K562 (cell line): ENCODE results near the gene TSTD1. TPM values are rescaled to one million over a fixed set of nuclear protein-coding genes. Genes with fewer than 3 reads are reported as not detected.

ENCODE experiments used
- E2F4 ChIP-seq: sonication (generic); formaldehyde crosslinking; IDR thresholded peaks from 2 replicates; pipeline ENCODE4 v1.8.0; 2022; ENCODE audit warnings: mild to moderate bottlenecking, low read depth, missing genetic modification reagents
- E2F6 ChIP-seq, 2 experiments: IDR thresholded peaks; 2 replicates each; pipeline ENCODE4 v1.6.1; 2011; ENCODE audit warnings: borderline replicate concordance in 1 of 2, control low read depth in 1 of 2, low read depth in 1 of 2, low read length in 1 of 2, mild to moderate bottlenecking in 1 of 2, mixed read lengths in 1 of 2, moderate library complexity in 1 of 2; ENCODE audit not compliant: insufficient read depth in 1 of 2, insufficient read length in 1 of 2, poor library complexity in 1 of 2, severe bottlenecking in 1 of 2; ENCODE audit errors: extremely low read depth in 1 of 2
- FOXJ2 ChIP-seq: fragments of 200-800 bp; sonication (Bioruptor generic); IDR thresholded peaks from 2 replicates; pipeline ENCODE4 v1.6.1; 2016; ENCODE audit warnings: missing genetic modification characterization, missing compliant biosample characterization
- RBFOX2 ChIP-seq: fragments of 200-400 bp; formaldehyde crosslinking; IDR thresholded peaks from 2 replicates; pipeline ENCODE4 v1.6.1; 2017; ENCODE audit warnings: low read depth, mild to moderate bottlenecking, low read length, moderate library complexity
- STAT5A ChIP-seq: IDR thresholded peaks from 2 replicates; pipeline ENCODE4 v1.6.1; 2012; ENCODE audit warnings: low read length, inconsistent platforms, borderline replicate concordance
- ZNF311 ChIP-seq: fragments of 250-450 bp; sonication (Bioruptor Pico); IDR thresholded peaks from 2 replicates; pipeline ENCODE4 v1.4.0; 2020; ENCODE audit warnings: mild to moderate bottlenecking, moderate library complexity
- ZNF668 ChIP-seq: fragments of 250-450 bp; sonication (Bioruptor Pico); IDR thresholded peaks from 2 replicates; pipeline ENCODE4 v1.8.0; 2022; ENCODE audit warnings: mild to moderate bottlenecking, inconsistent platforms
- polyA plus RNA-seq, 8 experiments: library from polyadenylated mRNA; depleted of rRNA in 4 of 8; stranded (reverse) in 5 of 8; unstranded in 3 of 8; fragments of >200 nt; fragmentation: Nextera tagmentation in 2 of 8; fragmentation: Illumina TruSeq in 1 of 8; extraction: Ambion mirVana in 2 of 8; extraction: Trizol in 1 of 8; gene quantifications; 2 replicates each; pipeline versions ENCODE4 v1.2.1 to v1.2.3, GENCODE V29; 2011 to 2014; ENCODE audit warnings: inconsistent platforms in 1 of 8, missing spikeins in 1 of 8
- total RNA-seq, 7 experiments: library from RNA; depleted of rRNA in 6 of 7; stranded (reverse); fragments of >200 nt in 6 of 7; fragmentation: Illumina TruSeq in 2 of 7; extraction: Trizol in 2 of 7; gene quantifications; 2 replicates each; pipeline versions ENCODE4 v1.2.1 to v1.2.3, GENCODE V29; 2011 to 2021; ENCODE audit warnings: low replicate concordance in 1 of 7

Gene TSTD1
- total and polyA plus RNA-seq, 9 of the 15 experiments (the other 6 are each of a cell fraction or from before 2014, with no cell fraction given) = 0.23 to 0.53 TPM; not detected in 7

DNA sequence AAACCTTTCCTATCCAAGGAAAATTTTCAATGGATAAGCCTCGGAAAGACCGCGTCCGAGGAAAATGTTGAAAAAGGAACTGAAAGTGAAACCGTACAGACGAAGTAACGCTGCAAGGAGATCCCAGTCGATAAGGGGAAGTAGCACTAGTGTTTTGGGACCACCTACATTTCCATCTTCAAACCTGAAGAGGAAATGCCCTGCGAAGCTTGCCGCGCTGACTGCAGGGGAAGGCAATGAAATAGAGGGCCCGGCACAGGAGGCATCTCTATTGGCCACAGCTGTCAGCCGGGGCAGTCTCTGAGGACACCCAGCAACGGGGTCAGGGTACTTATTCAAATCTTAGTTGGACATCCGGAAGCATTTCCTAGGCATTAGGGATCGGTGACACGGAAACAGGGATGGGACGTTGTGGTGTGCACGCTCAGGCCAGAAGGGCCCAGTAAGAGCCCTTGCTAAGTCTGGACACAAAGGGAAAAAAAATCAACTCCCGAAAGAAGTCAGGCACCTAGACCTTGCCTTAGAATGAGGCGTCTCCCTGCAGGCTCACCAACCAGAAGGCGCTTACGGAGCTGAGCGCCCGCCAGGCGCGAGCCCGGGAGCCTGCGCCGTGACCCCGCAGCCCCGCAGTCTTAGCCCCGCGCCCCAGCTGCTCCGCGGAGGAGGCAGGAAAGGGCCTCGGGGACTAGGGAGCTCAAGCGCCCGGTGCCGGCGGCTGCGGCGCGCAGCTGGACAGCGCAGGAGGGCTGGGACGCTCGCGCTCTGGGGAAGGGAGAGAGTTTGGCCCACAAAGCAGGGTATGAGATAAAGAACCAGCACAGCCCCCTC, 6.4 kb upstream of the TSTD1 start (continued):
- TF ChIP-seq E2F6 (IDR thresholded peaks at IDR 0.05; ENCODE audit: borderline replicate concordance in 1 of 2, extremely low read depth in 1 of 2, insufficient read depth in 1 of 2, insufficient read length in 1 of 2, low read depth in 1 of 2, low read length in 1 of 2, poor library complexity in 1 of 2, severe bottlenecking in 1 of 2) (peak in 1 of 2 experiments; percentile 44), ZNF311 (CRISPR knock-in tag) (no peak), FOXJ2 (tag) (0 out of 2 replicates have a peak, but pooled peaks have one; percentile 42), ZNF668 (CRISPR knock-in tag) (no peak), STAT5A (no peak), E2F4 (no peak), RBFOX2 (peak; percentile 85)
